MCF 10A (cell line): ENCODE measurements around the gene GNB1L. TPM values are rescaled to one million over a fixed set of nuclear protein-coding genes. Genes with fewer than 3 reads are reported as not detected.

Source experiments
- BruUV-seq: library from RNA; stranded (reverse); fragments of 400-500 nt; replicated peaks from 2 replicates; lab custom pipeline; 2021; lab: Mats Ljungman, UMichigan
- CTCF ChIA-PET: fragments of 300-600 bp; sonication (Branson Sonifier 250); formaldehyde crosslinking; extraction: SDS; loops from one replicate; lab custom pipeline; 2021; ENCODE audit warnings: antibody characterized with exemption, inconsistent platforms; lab: Yijun Ruan, JAX
- POLR2A ChIA-PET: fragments of 300-600, 350-650 bp; sonication (Branson Sonifier 250); formaldehyde crosslinking; extraction: SDS; loops from one replicate; lab custom pipeline; 2020; ENCODE audit warnings: antibody characterized with exemption, inconsistent platforms; lab: Yijun Ruan, JAX
- DNase-seq: peaks from one replicate; pipeline ENCODE4 v3.0.0-alpha.2; 2018; ENCODE audit not compliant: unreplicated experiment
- H3K27ac Mint-ChIP-seq: one replicate; pipeline ENCODE4 v1.8.0; 2022; ENCODE audit warnings: mild to moderate bottlenecking, low read depth, mixed read lengths; ENCODE audit not compliant: unreplicated experiment
- H3K27me3 Mint-ChIP-seq: one replicate; pipeline ENCODE4 v1.8.0; 2022; ENCODE audit warnings: mixed read lengths; ENCODE audit not compliant: insufficient read depth, unreplicated experiment
- H3K36me3 Mint-ChIP-seq: one replicate; pipeline ENCODE4 v1.8.0; 2022; ENCODE audit warnings: mild to moderate bottlenecking, moderate library complexity, mixed read lengths; ENCODE audit not compliant: insufficient read depth, unreplicated experiment
- H3K4me1 Mint-ChIP-seq: one replicate; pipeline ENCODE4 v1.8.0; 2022; ENCODE audit warnings: mixed read lengths; ENCODE audit not compliant: insufficient read depth, unreplicated experiment
- H3K4me3 Mint-ChIP-seq: one replicate; pipeline ENCODE4 v1.8.0; 2022; ENCODE audit warnings: mild to moderate bottlenecking, moderate library complexity, mixed read lengths; ENCODE audit not compliant: unreplicated experiment
- H3K9me3 Mint-ChIP-seq: one replicate; pipeline ENCODE4 v1.8.0; 2022; ENCODE audit warnings: mixed read lengths; ENCODE audit not compliant: unreplicated experiment
- intact Hi-C: fragments of 100-400 bp; cut with micrococcal nuclease; formaldehyde crosslinking; loops from 2 replicates; pipeline ENCODE4 v1.14.1; 2022
- total RNA-seq: library from RNA; stranded (reverse); gene quantifications from 2 replicates; pipeline ENCODE4 v1.2.3, GENCODE V29; 2022
- TF ChIP-seq, protein P1 (sequence below): fragments of 200-600 bp; IDR thresholded peaks from one replicate; pipeline ENCODE4 v1.8.0; 2022; ENCODE audit warnings: antibody characterized with exemption, mild to moderate bottlenecking; ENCODE audit not compliant: unreplicated experiment

Gene GNB1L
- total RNA-seq, 1 experiment from 2014 or later: 4.3 TPM

DNA sequence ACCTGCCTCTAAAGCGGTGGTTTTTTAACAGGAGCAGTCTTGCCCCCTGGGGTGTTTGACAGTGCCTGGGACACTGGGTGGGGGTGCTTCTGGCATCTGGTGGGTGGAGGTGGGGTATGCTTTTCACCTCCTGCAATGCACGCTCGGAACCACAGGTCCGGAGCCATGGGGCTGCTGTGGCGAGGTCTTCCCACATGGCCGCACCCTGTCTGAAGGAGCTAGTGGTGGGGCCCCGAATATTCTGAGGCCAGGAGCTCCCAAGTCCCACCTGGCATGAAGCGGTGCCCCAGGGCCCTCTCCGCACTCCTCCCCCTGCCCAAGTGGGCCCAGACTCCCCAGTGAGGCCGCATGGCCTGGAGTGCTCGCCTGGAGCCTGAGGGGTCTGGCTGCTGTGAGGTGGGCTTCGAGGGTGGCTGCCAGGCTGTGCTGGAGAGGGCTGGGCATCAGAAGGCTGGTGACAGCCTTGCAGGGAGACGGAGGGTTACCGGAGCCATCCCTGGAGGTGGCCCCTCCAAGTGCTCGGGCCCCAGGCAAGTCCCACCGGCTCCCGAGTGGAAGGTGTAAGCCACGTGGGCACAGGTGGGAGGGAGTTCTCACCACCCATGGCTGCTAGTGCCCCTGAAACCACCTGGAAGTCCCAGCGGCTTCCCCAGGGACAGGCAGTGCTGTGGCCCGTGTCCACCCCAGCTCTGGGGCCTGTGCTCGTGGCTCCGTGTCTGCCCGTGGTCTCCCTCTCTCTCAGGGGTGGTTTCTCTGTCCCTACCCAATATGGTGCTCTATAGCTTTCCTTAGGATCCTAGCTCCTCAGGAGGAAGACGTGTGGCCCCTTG, 79.0 kb downstream of the GNB1L start:
- no peak overlapping the region for H3K4me3 Mint-ChIP-seq
- H3K9me3 Mint-ChIP-seq: no peaks in the 10 kb centered on the region
- ChIA-PET POLR2A (no interaction called here), CTCF (interaction anchor here (1.2 kb wide), 1 partner anchor 25 kb away, joined by 3 read pairs; no protein-coding TSS in a partner anchor)
- TF ChIP-seq, protein P1, sequence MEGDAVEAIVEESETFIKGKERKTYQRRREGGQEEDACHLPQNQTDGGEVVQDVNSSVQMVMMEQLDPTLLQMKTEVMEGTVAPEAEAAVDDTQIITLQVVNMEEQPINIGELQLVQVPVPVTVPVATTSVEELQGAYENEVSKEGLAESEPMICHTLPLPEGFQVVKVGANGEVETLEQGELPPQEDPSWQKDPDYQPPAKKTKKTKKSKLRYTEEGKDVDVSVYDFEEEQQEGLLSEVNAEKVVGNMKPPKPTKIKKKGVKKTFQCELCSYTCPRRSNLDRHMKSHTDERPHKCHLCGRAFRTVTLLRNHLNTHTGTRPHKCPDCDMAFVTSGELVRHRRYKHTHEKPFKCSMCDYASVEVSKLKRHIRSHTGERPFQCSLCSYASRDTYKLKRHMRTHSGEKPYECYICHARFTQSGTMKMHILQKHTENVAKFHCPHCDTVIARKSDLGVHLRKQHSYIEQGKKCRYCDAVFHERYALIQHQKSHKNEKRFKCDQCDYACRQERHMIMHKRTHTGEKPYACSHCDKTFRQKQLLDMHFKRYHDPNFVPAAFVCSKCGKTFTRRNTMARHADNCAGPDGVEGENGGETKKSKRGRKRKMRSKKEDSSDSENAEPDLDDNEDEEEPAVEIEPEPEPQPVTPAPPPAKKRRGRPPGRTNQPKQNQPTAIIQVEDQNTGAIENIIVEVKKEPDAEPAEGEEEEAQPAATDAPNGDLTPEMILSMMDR: no peak
- intact Hi-C loops: no loop called here
- no peak overlapping the region for H3K27ac Mint-ChIP-seq
- peaks cover 6% of the 10 kb centered on the region for H3K36me3 Mint-ChIP-seq
- no peak for DNase-seq
- BruUV-seq: no TSS peak
- peaks cover 5% of the 10 kb centered on the region for H3K4me1 Mint-ChIP-seq
- H3K27me3 Mint-ChIP-seq: peaks cover 23% of the 10 kb centered on the region

GRCh38 chr22:19774628-19775027, 80.0 kb downstream of the GNB1L start:
- BruUV-seq: no TSS peak
- Mint-ChIP-seq H3K36me3 (no peaks in the 10 kb centered on the region), H3K27me3 (peaks cover 23% of the 10 kb centered on the region), H3K9me3 (no peaks in the 10 kb centered on the region), H3K4me3 (no peak overlapping the region), H3K4me1 (no peaks in the 10 kb centered on the region), H3K27ac (no peak overlapping the region)
- POLR2A ChIA-PET: no interaction called here
- CTCF ChIA-PET: no interaction called here
- intact Hi-C loops: no loop called here
- no peak for DNase-seq
- TF ChIP-seq, protein P1: no peak

DNA sequence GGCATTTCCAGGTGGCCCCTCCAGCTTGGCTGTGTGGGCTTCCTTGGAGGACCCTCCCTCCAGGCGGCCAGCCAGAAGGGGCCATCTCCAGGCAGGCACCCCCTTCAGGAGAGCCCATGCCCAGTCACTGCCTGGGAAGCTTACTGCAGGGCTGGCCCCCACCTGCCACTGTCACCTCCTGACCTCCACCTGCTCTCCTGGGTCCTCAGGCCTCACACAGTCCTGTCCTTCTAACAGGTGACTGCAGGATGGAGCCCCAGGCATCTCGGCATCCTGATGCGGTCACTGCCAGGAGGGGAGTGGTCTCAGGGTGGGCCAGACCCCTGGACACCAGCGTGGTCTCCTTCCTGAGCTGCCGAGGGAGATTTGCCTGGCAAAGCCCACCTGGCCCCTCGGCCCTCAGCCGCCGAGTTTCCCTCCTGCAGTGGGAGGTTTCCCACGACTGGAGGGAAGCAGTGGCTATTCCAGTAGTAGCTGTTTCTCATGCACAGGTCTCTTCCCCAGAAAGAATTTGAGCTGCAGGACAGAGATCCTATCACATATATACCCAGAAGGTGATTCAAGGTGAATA, 81.1 kb downstream of the GNB1L start:
- no peak overlapping the region for H3K27ac Mint-ChIP-seq
- H3K4me1 Mint-ChIP-seq: no peaks in the 10 kb centered on the region
- DNase-seq: no peak
- H3K36me3 Mint-ChIP-seq: no peaks in the 10 kb centered on the region
- CTCF ChIA-PET: interaction anchor here (1.9 kb wide), 1 partner anchor 137 kb away, joined by 4 read pairs; no protein-coding TSS in a partner anchor
- peaks cover 23% of the 10 kb centered on the region for H3K27me3 Mint-ChIP-seq
- POLR2A ChIA-PET: interaction anchor here (0.6 to 1.2 kb wide), 2 partner anchors 17 to 62 kb away, joined by 3 read pairs; no protein-coding TSS in a partner anchor
- TF ChIP-seq, protein P1: no peak
- no TSS peak for BruUV-seq
- intact Hi-C loops: no loop called here
- H3K4me3 Mint-ChIP-seq: no peak overlapping the region
- no peaks in the 10 kb centered on the region for H3K9me3 Mint-ChIP-seq

- H3K4me1 Mint-ChIP-seq: no peaks in the 10 kb centered on the region
- H3K9me3 Mint-ChIP-seq: no peaks in the 10 kb centered on the region
- no peak overlapping the region for H3K4me3 Mint-ChIP-seq
- H3K27ac Mint-ChIP-seq: no peak overlapping the region
- ChIA-PET CTCF (interaction anchor here (0.5 to 1.9 kb wide), 2 partner anchors 28 to 138 kb away, joined by 3 to 4 read pairs; no protein-coding TSS in a partner anchor), POLR2A (interaction anchor here (1.2 kb wide), 1 partner anchor 63 kb away, joined by 3 read pairs; no protein-coding TSS in a partner anchor)
- DNase-seq: no peak
- no TSS peak for BruUV-seq
- H3K36me3 Mint-ChIP-seq: no peaks in the 10 kb centered on the region
- intact Hi-C loops: no loop called here
- peaks cover 23% of the 10 kb centered on the region for H3K27me3 Mint-ChIP-seq
- TF ChIP-seq, protein P1: no peak
These were observed 81.8 kb downstream of the GNB1L start for GRCh38 chr22:19772673-19773469.
